Measurements from ENCODE around the gene SLC9B1.

Gene SLC9B1

DNA sequence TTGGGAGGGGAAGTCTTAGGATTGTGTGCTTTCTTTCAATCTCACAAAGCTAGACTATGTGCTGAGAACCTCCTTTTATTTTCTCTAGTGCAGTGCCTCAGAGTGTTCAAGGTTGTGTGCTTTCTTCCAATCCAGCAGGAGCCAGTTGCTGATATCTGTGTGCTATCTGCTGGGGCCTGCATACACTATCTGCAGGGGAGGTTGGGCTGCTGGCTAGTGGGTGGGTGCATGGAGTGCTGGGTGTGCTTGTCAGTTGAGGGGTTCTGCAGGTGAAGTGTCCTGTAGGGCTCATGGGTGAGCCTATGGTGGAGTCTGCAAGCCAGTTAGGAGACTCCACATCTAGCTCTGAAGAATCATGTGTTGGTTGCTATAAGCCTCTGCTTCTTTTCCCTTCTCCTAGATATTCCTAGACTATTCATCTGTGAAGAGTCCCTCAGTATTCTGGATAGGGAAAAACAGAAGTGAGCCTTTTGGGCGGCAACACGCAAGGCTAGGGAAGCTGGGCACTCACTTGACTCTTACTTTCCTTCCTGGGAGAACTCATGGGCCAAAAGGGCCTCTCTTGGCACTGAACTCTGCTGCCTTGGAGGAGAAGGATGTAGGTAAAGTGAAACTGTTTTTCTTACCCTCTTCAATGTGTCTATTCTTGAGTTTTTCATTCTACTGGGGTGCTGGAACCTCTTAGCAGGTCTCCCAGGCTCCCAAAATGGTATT is 158.7 kb downstream of the SLC9B1 start:
- Mint-ChIP-seq H3K27me3 (ENCODE audit: low read depth) (no peaks in the 10 kb centered on the region), H3K27ac (no peak overlapping the region), H3K4me3 (no peak overlapping the region), H3K9me3 (peaks cover 22% of the 10 kb centered on the region), H3K4me1 (no peaks in the 10 kb centered on the region), H3K36me3 (ENCODE audit: low read depth) (peaks cover 29% of the 10 kb centered on the region)
- TF ChIP-seq CTCF (IDR thresholded peaks at IDR 0.05; ENCODE audit: unreplicated experiment in 3 of 3), result no peak

GRCh38 chr4:102858828-102859464 is 160.6 kb downstream of the SLC9B1 start:
- H3K36me3 Mint-ChIP-seq (ENCODE audit: low read depth), result peaks cover 29% of the 10 kb centered on the region
- peaks cover 22% of the 10 kb centered on the region for H3K9me3 Mint-ChIP-seq
- no peak for TF ChIP-seq CTCF (IDR thresholded peaks at IDR 0.05; ENCODE audit: unreplicated experiment in 3 of 3)
- no peak overlapping the region for H3K4me3 Mint-ChIP-seq
- H3K27me3 Mint-ChIP-seq (ENCODE audit: low read depth), result no peaks in the 10 kb centered on the region
- no peak overlapping the region for H3K27ac Mint-ChIP-seq
- H3K4me1 Mint-ChIP-seq, result no peaks in the 10 kb centered on the region
